B cell (primary cell): ENCODE data around the gene CALD1. TPM values are rescaled to one million over a fixed set of nuclear protein-coding genes. Genes with fewer than 3 reads are reported as not detected.

ENCODE experiments used
- ATAC-seq: fragments of 200-7000 bp; cut with Tn5 transposase; one replicate; pipeline ENCODE4 v1.10.0; 2021; ENCODE audit warnings: low read depth, mild to moderate bottlenecking, moderate number of reproducible peaks, moderate library complexity
- CTCF ChIA-PET: fragments of 350-600 bp; sonication (Branson Sonifier 250); formaldehyde crosslinking; loops from one replicate; lab custom pipeline; 2021; ENCODE audit warnings: antibody characterized with exemption, inconsistent platforms; lab: Charles Lee
- POLR2A ChIA-PET: fragments of 350-600 bp; sonication (Branson Sonifier 250); formaldehyde crosslinking; loops from one replicate; lab custom pipeline; 2021; ENCODE audit warnings: antibody characterized with exemption; lab: Charles Lee
- DNase-seq: peaks from one replicate; pipeline ENCODE4 v3.0.0; 2013
- H2AFZ ChIP-seq: 2 replicates; pipeline ENCODE4 v1.6.1; 2012; ENCODE audit warnings: mild to moderate bottlenecking, low read depth, low read length; ENCODE audit not compliant: insufficient read depth, poor library complexity, severe bottlenecking
- H3K27ac ChIP-seq, 2 donors: 1 replicate in 1 of 2; 2 replicates in 1 of 2; pipeline ENCODE4 v1.5.1; 2012 to 2013; ENCODE audit warnings: low read length in 2 of 2, mild to moderate bottlenecking in 2 of 2, moderate library complexity in 1 of 2
- H3K27me3 ChIP-seq, 4 experiments: fragments of 200-600 bp in 1 of 4; sonication (generic) in 1 of 4; replicated peaks in 1 of 4; 1 replicate in 2 of 4; 2 replicates in 2 of 4; pipeline versions ENCODE4 v1.6.1 to v1.7.0; 2013 to 2016; ENCODE audit warnings: low read length in 3 of 4, mild to moderate bottlenecking in 2 of 4, mixed read lengths in 1 of 4, moderate library complexity in 1 of 4; ENCODE audit not compliant: insufficient read depth in 4 of 4, control insufficient read depth in 3 of 4; ENCODE audit errors: control extremely low read depth in 1 of 4
- H3K36me3 ChIP-seq, 2 experiments: replicated peaks in 1 of 2; 1 replicate in 1 of 2; 2 replicates in 1 of 2; pipeline versions ENCODE4 v1.6.1 to v1.7.1; 2013; ENCODE audit warnings: low read length in 1 of 2; ENCODE audit not compliant: insufficient read depth in 2 of 2, control insufficient read depth in 1 of 2; ENCODE audit errors: control extremely low read depth in 1 of 2, extremely low read depth in 1 of 2
- H3K4me1 ChIP-seq, 2 donors: fragments of 200-600 bp in 1 of 2; sonication (generic) in 1 of 2; 1 replicate in 1 of 2; 2 replicates in 1 of 2; pipeline versions ENCODE4 v1.5.1 to v1.6.1; 2013 to 2017; ENCODE audit warnings: low read length in 2 of 2; ENCODE audit not compliant: control insufficient read depth in 2 of 2, insufficient read depth in 2 of 2
- H3K4me2 ChIP-seq: replicated peaks from 2 replicates; pipeline ENCODE3; 2012; ENCODE audit warnings: mild to moderate bottlenecking, low read depth, low read length; ENCODE audit not compliant: poor library complexity, severe bottlenecking
- H3K4me3 ChIP-seq, 5 experiments: fragments of 200-600 bp in 1 of 5; sonication (generic) in 1 of 5; 1 replicate in 3 of 5; 2 replicates in 2 of 5; pipeline versions ENCODE4 v1.5.1 to v1.7.0; 2011 to 2016; ENCODE audit warnings: low read length in 4 of 5, mild to moderate bottlenecking in 4 of 5, low read depth in 2 of 5, control low read depth in 1 of 5, moderate library complexity in 1 of 5; ENCODE audit not compliant: insufficient read depth in 1 of 5; ENCODE audit errors: control extremely low read depth in 1 of 5, extremely low read depth in 1 of 5
- H3K79me2 ChIP-seq: fragments of 200-600 bp; sonication (generic); one replicate; pipeline ENCODE4 v1.6.0; 2016; ENCODE audit warnings: low read length; ENCODE audit not compliant: control insufficient read depth, insufficient read depth
- H3K9ac ChIP-seq: fragments of 200-600 bp; sonication (generic); 2 replicates; pipeline ENCODE4 v1.6.1; 2017; ENCODE audit warnings: mild to moderate bottlenecking, low read length, moderate library complexity
- H3K9me3 ChIP-seq, 3 donors: one replicate each; pipeline versions ENCODE4 v1.6.1 to v1.7.1; 2013; ENCODE audit warnings: low read length in 2 of 3; ENCODE audit not compliant: control insufficient read depth in 2 of 3, insufficient read depth in 1 of 3; ENCODE audit errors: control extremely low read depth in 1 of 3
- H4K20me1 ChIP-seq: 2 replicates; pipeline ENCODE4 v1.6.0; 2012; ENCODE audit warnings: mild to moderate bottlenecking, low read length; ENCODE audit not compliant: insufficient read depth, control insufficient read depth, poor library complexity, severe bottlenecking
- H3K27ac Mint-ChIP-seq: one replicate; pipeline ENCODE4 v1.8.0; 2021; ENCODE audit warnings: mixed read lengths
- H3K27me3 Mint-ChIP-seq: one replicate; pipeline ENCODE4 v1.8.0; 2021; ENCODE audit warnings: mixed read lengths
- H3K4me1 Mint-ChIP-seq: one replicate; pipeline ENCODE4 v1.8.0; 2021; ENCODE audit warnings: mixed read lengths
- H3K4me3 Mint-ChIP-seq: one replicate; pipeline ENCODE4 v1.8.0; 2021; ENCODE audit warnings: mixed read lengths
- H3K9me3 Mint-ChIP-seq: one replicate; pipeline ENCODE4 v1.8.0; 2022; ENCODE audit warnings: mixed read lengths; ENCODE audit not compliant: insufficient read depth
- CTCF ChIP-seq: fragments of 200-600 bp; IDR thresholded peaks from one replicate; pipeline ENCODE4 v1.8.0; 2022; ENCODE audit warnings: antibody characterized with exemption, mild to moderate bottlenecking
- EZH2 ChIP-seq: IDR thresholded peaks from 2 replicates; pipeline ENCODE4 v1.6.1; 2012; ENCODE audit warnings: borderline replicate concordance, low read depth, mild to moderate bottlenecking, moderate library complexity, low read length; ENCODE audit not compliant: insufficient read depth, poor library complexity, severe bottlenecking
- WGBS: methylation state at CpG from one replicate; pipeline ENCODE4 v1.1.5; 2013; ENCODE audit warnings: missing lambda C conversion rate; ENCODE audit not compliant: insufficient coverage; 5-methylcytosine and 5-hydroxymethylcytosine counted together
- intact Hi-C: fragments of 100-400 bp; cut with micrococcal nuclease; formaldehyde crosslinking; loops from one replicate; pipeline ENCODE4 v1.10.0; 2022
- polyA plus RNA-seq: library from polyadenylated mRNA; depleted of rRNA; stranded (reverse); fragments of >200 nt; gene quantifications from 2 replicates; pipeline ENCODE4 v1.2.3, GENCODE V29; 2012
- total RNA-seq, 2 donors: library from RNA; stranded (reverse); fragments of 120-200 nt in 1 of 2; gene quantifications; 1 replicate in 1 of 2; 2 replicates in 1 of 2; pipeline versions ENCODE4 v1.2.3 to v1.2.4, GENCODE V29; 2013 to 2022

The CALD1 gene
- total and polyA plus RNA-seq, 2 donors (not counting 1 experiment from before 2014, with no cell fraction given): 0.18 to 0.69 TPM

GRCh38 chr7:134985894-134986362 lies 206.5 kb downstream of the CALD1 start:
- Histone ChIP-seq H3K27me3 (no peaks in the 10 kb centered on the region), H3K4me3 (peak overlapping the region; percentile 69 to 97 (median 94)), H3K79me2 (peaks cover 11% of the 10 kb centered on the region), H3K9me3 (no peaks in the 10 kb centered on the region), H3K9ac (peak overlapping the region; percentile 96), H3K27ac (peak overlapping the region; percentile 88 to 93), H3K36me3 (no peaks in the 10 kb centered on the region), H3K4me2 (peak overlapping the region; percentile 75), H4K20me1 (no peaks in the 10 kb centered on the region), H3K4me1 (peaks cover 4 to 5% of the 10 kb centered on the region in 2 donors), H2AFZ (peak overlapping the region; percentile 99)
- Mint-ChIP-seq H3K4me1 (peaks cover 30% of the 10 kb centered on the region), H3K27ac (peak overlapping the region; percentile 98), H3K9me3 (no peaks in the 10 kb centered on the region), H3K27me3 (no peaks in the 10 kb centered on the region), H3K4me3 (peak overlapping the region; percentile 98)
- ATAC-seq (peak; percentile 66), DNase-seq (no peak)
- TF ChIP-seq CTCF (no peak), EZH2 (no peak)
- intact Hi-C loops: loop anchor here (1.0 to 2.0 kb wide), 7 partner anchors 162 to 677 kb away; partner anchors contain the start of genes AKR1B1, BPGM, CYREN and NUP205
- ChIA-PET POLR2A (interaction anchor here (1.0 to 3.1 kb wide), 4 partner anchors 162 to 201 kb away, joined by 3 to 38 read pairs (median 6); partner anchors contain the start of genes CYREN and TMEM140), CTCF (interaction anchor here (0.6 to 5.3 kb wide), 30 partner anchors 9 to 553 kb away, joined by 3 to 80 read pairs (median 5); partner anchors contain the start of genes BPGM, CYREN, TMEM140 and WDR91)
- WGBS: 0% methylated on average over 3 of the region's 8 CpGs
